Lung (tissue), 12 donors: ENCODE data around the gene SPRED3. TPM values are rescaled to one million over a fixed set of nuclear protein-coding genes. Genes with fewer than 3 reads are reported as not detected.

Experiments used
- ATAC-seq: fragments of 200-7000 bp; cut with Tn5 transposase; one replicate; pipeline ENCODE4 v1.9.1; 2020; ENCODE audit warnings: moderate number of reproducible peaks; ENCODE audit not compliant: insufficient read depth, low FRiP score
- DNase-seq, 3 donors: peaks; one replicate each; pipeline ENCODE4 v3.0.0-alpha.2; 2013 to 2017
- H3K27ac ChIP-seq, 2 donors: one replicate each; pipeline ENCODE4 v1.5.1; 2013; ENCODE audit warnings: mild to moderate bottlenecking in 2 of 2, moderate library complexity in 2 of 2, control low read depth in 1 of 2, inconsistent platforms in 1 of 2, low read depth in 1 of 2, low read length in 1 of 2
- H3K27me3 ChIP-seq, 3 donors: one replicate each; pipeline ENCODE4 v1.5.1; 2013; ENCODE audit warnings: low read length in 2 of 3; ENCODE audit not compliant: control insufficient read depth in 3 of 3, insufficient read depth in 3 of 3
- H3K36me3 ChIP-seq, 4 donors: one replicate each; pipeline ENCODE4 v1.5.1; 2013; ENCODE audit warnings: low read length in 4 of 4, mild to moderate bottlenecking in 1 of 4, moderate library complexity in 1 of 4; ENCODE audit not compliant: control insufficient read depth in 4 of 4, insufficient read depth in 4 of 4
- H3K4me1 ChIP-seq, 5 donors: one replicate each; pipeline ENCODE4 v1.5.1; 2013; ENCODE audit warnings: low read length in 5 of 5, mild to moderate bottlenecking in 2 of 5, moderate library complexity in 1 of 5; ENCODE audit not compliant: control insufficient read depth in 5 of 5, insufficient read depth in 5 of 5
- H3K4me3 ChIP-seq: one replicate; pipeline ENCODE4 v1.5.1; 2013; ENCODE audit warnings: mild to moderate bottlenecking, control low read depth, moderate library complexity
- H3K9ac ChIP-seq, 2 donors: one replicate each; pipeline ENCODE4 v1.5.1; 2013; ENCODE audit warnings: low read length in 2 of 2, control low read depth in 1 of 2; ENCODE audit not compliant: insufficient read depth in 1 of 2
- H3K9me3 ChIP-seq, 4 donors: one replicate each; pipeline ENCODE4 v1.5.1; 2013; ENCODE audit warnings: low read length in 3 of 4, mild to moderate bottlenecking in 1 of 4, moderate library complexity in 1 of 4; ENCODE audit not compliant: control insufficient read depth in 4 of 4, insufficient read depth in 3 of 4
- CTCF ChIP-seq: IDR thresholded peaks from 2 replicates; pipeline ENCODE4 v1.5.1; 2012; ENCODE audit warnings: mild to moderate bottlenecking; ENCODE audit errors: control extremely low read depth, extremely low read depth
- WGBS, 2 donors: extraction: QIAGEN DNeasy Blood & Tissue Kit; methylation state at CpG; one replicate each; pipeline ENCODE4 v1.1.7; 2013; 5-methylcytosine and 5-hydroxymethylcytosine counted together
- polyA plus RNA-seq, 2 donors: library from polyadenylated mRNA; stranded (reverse); fragments of 200-250 nt; gene quantifications; one replicate each; pipeline ENCODE4 v1.2.1, GENCODE V29; 2013
- total RNA-seq, 2 donors: library from RNA; depleted of rRNA in 1 of 2; stranded (reverse); fragments of >200 nt in 1 of 2; gene quantifications; one replicate each; pipeline ENCODE4 v1.2.1, GENCODE V29; 2014 to 2021
- donor health status: control.
- donor health status: control.
- donor health status: Bipolar disorder and iron deficiency.
- donor health status: healthy.
- donor health status: DM: yes; HTN: yes; CAD: no.

Gene SPRED3
- total and polyA plus RNA-seq, 4 donors, result 0.09 to 2.6 (median 1.3) TPM

- Histone ChIP-seq H3K27ac (no peak overlapping the region), H3K36me3 (peaks cover 7 to 24% (median 16%) of the 10 kb centered on the region in 4 donors), H3K27me3 (peaks cover 0 to 69% (median 40%) of the 10 kb centered on the region in 3 donors), H3K4me3 (no peak overlapping the region), H3K9ac (no peak overlapping the region), H3K9me3 (peaks cover 0 to 13% (median 0%) of the 10 kb centered on the region in 4 donors), H3K4me1 (peaks cover 0 to 18% (median 0%) of the 10 kb centered on the region in 5 donors)
- WGBS, 2 donors, result 3 to 9% methylated on average over 34 to 36 of the region's 36 CpGs
- DNase-seq, result peak in 1 of 3 donors; percentile 17
- TF ChIP-seq CTCF, result no peak
- no peak for ATAC-seq
Measured at GRCh38 chr19:38386971-38387549, 1.4 kb upstream of the SPRED3 start.

- peaks cover 4 to 19% (median 14%) of the 10 kb centered on the region in 4 donors for H3K36me3 ChIP-seq
- peaks cover 0 to 10% (median 0%) of the 10 kb centered on the region in 4 donors for H3K9me3 ChIP-seq
- H3K4me3 ChIP-seq, result peak within 1 kb of the TSS; percentile 32
- peak; percentile 59 for ATAC-seq
- WGBS, 2 donors, result 1 to 2% methylated on average over 47 to 51 of the region's 51 CpGs
- no peak for TF ChIP-seq CTCF
- H3K9ac ChIP-seq, result no peak within 1 kb of the TSS
- peaks cover 0 to 73% (median 41%) of the 10 kb centered on the region in 3 donors for H3K27me3 ChIP-seq
- H3K27ac ChIP-seq, result peak within 1 kb of the TSS; percentile 18 to 47
- peaks cover 0 to 18% (median 0%) of the 10 kb centered on the region in 5 donors for H3K4me1 ChIP-seq
- peak; percentile 46 to 74 (median 63) for DNase-seq
Measured at GRCh38 chr19:38387550-38388348, 748 bp upstream of the SPRED3 start, which contains the start of gene GGN. Gene GGN (minus strand): TSS chr19:38388034. CDS start chr19:38387261, 773 bp downstream.

GRCh38 chr19:38389101-38389925, 816 bp downstream of the SPRED3 start:
- Histone ChIP-seq H3K9me3 (peaks cover 0 to 6% (median 0%) of the 10 kb centered on the region in 4 donors), H3K9ac (no peak overlapping the region), H3K4me1 (peaks cover 0 to 18% (median 0%) of the 10 kb centered on the region in 5 donors), H3K4me3 (peak overlapping the region; percentile 0), H3K27me3 (peaks cover 0 to 81% (median 46%) of the 10 kb centered on the region in 3 donors), H3K27ac (peak overlapping the region in 1 of 2 donors; percentile 47), H3K36me3 (peaks cover 0 to 7% (median 2%) of the 10 kb centered on the region in 4 donors)
- no peak for ATAC-seq
- DNase-seq, result no peak
- WGBS, 2 donors, result 4 to 7% methylated on average over 25 to 27 of the region's 28 CpGs
- no peak for TF ChIP-seq CTCF
